ENCODE measurements around the gene NDUFB4. TPM values are rescaled to one million over a fixed set of nuclear protein-coding genes. Genes with fewer than 3 reads are reported as not detected.

The NDUFB4 gene
- total and polyA plus RNA-seq, 9 of the 15 experiments (the other 6 are each of a cell fraction or from before 2014, with no cell fraction given) = 124 to 670 (median 227) TPM

GRCh38 chr3:120568598-120568997 lies 27.5 kb upstream of the NDUFB4 start:
- peaks cover 0 to 15% of the 10 kb centered on the region in 2 experiments; a peak in 4 of 5 replicates for H3K4me1 ChIP-seq (replicated peaks in 1 of 2; ENCODE audit: control insufficient read depth in 2 of 2, insufficient read depth in 2 of 2, low read length in 2 of 2)
- ChIA-PET POLR2A (interaction anchor here (1.8 kb wide), 1 partner anchor 27 kb away, joined by 5 read pairs; the partner anchor contains the start of gene NDUFB4), CTCF (ENCODE audit: low intra/inter-chr PET ratio) (no interaction called here)
- no peak overlapping the region for H3K27ac ChIP-seq (ENCODE audit: extremely low read depth, low read depth, low read length)
- no peaks in the 10 kb centered on the region for H3K27me3 ChIP-seq (ENCODE audit: control insufficient read depth in 2 of 2, insufficient read depth in 2 of 2, low read length in 2 of 2)
- no peak overlapping the region for H3K9ac ChIP-seq (ENCODE audit: insufficient read depth in 1 of 2, low read depth in 2 of 2, low read length in 2 of 2)
- DNase-seq (ENCODE audit: extremely low read depth in 1 of 4, low spot score in 3 of 4) (no peak), ATAC-seq (no peak; the same call in 1 of the 3 replicates), FAIRE-seq (peak; percentile 46)
- whole genome bisulfite sequencing (ENCODE audit: insufficient coverage, low coverage, missing lambda C conversion rate) = 3% methylated on average over 3 of the region's 3 CpGs
- H3K9me1 ChIP-seq (ENCODE audit: control insufficient read depth, insufficient read depth, low read length) = no peaks in the 10 kb centered on the region
- no peaks in the 10 kb centered on the region for H3K36me3 ChIP-seq (ENCODE audit: control insufficient read depth, insufficient read depth, low read length)
- in situ Hi-C loops (cut with MboI) = loop anchor here (5.0 kb wide), 1 partner anchor 229 kb away; no protein-coding TSS in a partner anchor
- H3K4me2 ChIP-seq (ENCODE audit: insufficient read depth, low read length) = no peak overlapping the region
- peak overlapping the region; percentile 59 for H2AFZ ChIP-seq (ENCODE audit: low read depth, low read length)
- no peaks in the 10 kb centered on the region for H4K20me1 ChIP-seq (replicated peaks; ENCODE audit: control insufficient read depth, insufficient read depth, low read length)
- no peaks in the 10 kb centered on the region for H3K79me2 ChIP-seq (ENCODE audit: control insufficient read depth, insufficient read depth, low read length)
- no peak overlapping the region for H3K4me3 ChIP-seq
- H3K9me3 ChIP-seq (replicated peaks; ENCODE audit: control insufficient read depth, insufficient read depth, low read depth, low read length) = no peaks in the 10 kb centered on the region
- intact Hi-C loops (cut with micrococcal nuclease) = no loop called here
- BruUV-seq (replicated peaks) = no TSS peak
- TF ChIP-seq NCOA4 (IDR thresholded peaks at IDR 0.05; ENCODE audit: partially characterized antibody) (no peak), EP400 (IDR thresholded peaks at IDR 0.05) (0 out of 2 replicates have a peak, but pooled peaks have one; percentile 26), PHF20 (IDR thresholded peaks at IDR 0.05; ENCODE audit: partially characterized antibody) (no peak), MIER1 (IDR thresholded peaks at IDR 0.05; ENCODE audit: low read depth) (no peak), EGR1 (conservative IDR thresholded peaks at IDR 0.05) (no peak), NFE2 (IDR thresholded peaks at IDR 0.05; ENCODE audit: low read depth) (peak; percentile 84), ARID1B (IDR thresholded peaks at IDR 0.05) (0 out of 2 replicates have a peak, but pooled peaks have one; percentile 20), ZNF707 (CRISPR knock-in tag; conservative IDR thresholded peaks at IDR 0.05) (no peak), SRSF7 (optimal IDR thresholded peaks at IDR 0.05; ENCODE audit: low read depth, low read length) (no peak), RBM17 (IDR thresholded peaks at IDR 0.05; ENCODE audit: borderline replicate concordance, low read depth, low read length) (no peak), PRMT5 (CRISPR knock-in tag; IDR thresholded peaks at IDR 0.05) (no peak), ETS1 (conservative IDR thresholded peaks at IDR 0.05; ENCODE audit: control insufficient read depth, low read depth, low read length) (no peak), ZNF589 (CRISPR knock-in tag; IDR thresholded peaks at IDR 0.05; ENCODE audit: low read depth) (no peak), HINFP (tag; conservative IDR thresholded peaks at IDR 0.05; ENCODE audit: low read depth) (no peak), NCOA2 (IDR thresholded peaks at IDR 0.05; ENCODE audit: partially characterized antibody in 2 of 2) (no peak), MCM2 (IDR thresholded peaks at IDR 0.05; ENCODE audit: low read depth) (no peak), CBFB (CRISPR knock-in tag; IDR thresholded peaks at IDR 0.05) (no peak), SMC3 (conservative IDR thresholded peaks at IDR 0.05; ENCODE audit: insufficient read depth, low read depth, low read length) (no peak)
- TF ChIP-seq, protein P1, sequence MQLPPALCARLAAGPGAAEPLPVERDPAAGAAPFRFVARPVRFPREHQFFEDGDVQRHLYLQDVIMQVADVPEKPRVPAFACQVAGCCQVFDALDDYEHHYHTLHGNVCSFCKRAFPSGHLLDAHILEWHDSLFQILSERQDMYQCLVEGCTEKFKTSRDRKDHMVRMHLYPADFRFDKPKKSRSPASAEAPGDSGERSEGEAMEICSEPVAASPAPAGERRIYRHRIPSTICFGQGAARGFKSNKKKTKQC (CRISPR knock-in tag; IDR thresholded peaks at IDR 0.05) = no peak

Data from K562 (cell line).